PC-3 (cell line): ENCODE results near the gene TELO2.

ENCODE experiments used
- CTCF ChIP-seq: fragments of 300-600 bp; sonication (generic); conservative IDR thresholded peaks from 2 replicates; pipeline ENCODE4 v1.5.1; 2017; ENCODE audit warnings: antibody characterized with exemption, low read depth, mild to moderate bottlenecking, low read length
- EZH2 ChIP-seq: fragments of 300-600 bp; sonication (generic); IDR thresholded peaks from one replicate; pipeline ENCODE4 v1.6.1; 2017; ENCODE audit warnings: antibody characterized with exemption, mild to moderate bottlenecking, low read length; ENCODE audit not compliant: unreplicated experiment
- EZH2phosphoT487 ChIP-seq: fragments of 300-600 bp; sonication (generic); IDR thresholded peaks from 2 replicates; pipeline ENCODE4 v1.6.1; 2018; ENCODE audit warnings: mild to moderate bottlenecking, antibody characterized with exemption, low read length, borderline replicate concordance

- TF ChIP-seq CTCF: no peak
- no peak for TF ChIP-seq EZH2phosphoT487
- no peak for TF ChIP-seq EZH2
These were observed 4.1 kb upstream of the TELO2 start for GRCh38 chr16:1489077-1489476.
